Stomach (tissue), 9 donors: Measurements from ENCODE around the gene TRAF1. TPM values are rescaled to one million over a fixed set of nuclear protein-coding genes. Genes with fewer than 3 reads are reported as not detected.

ENCODE experiments used
- DNase-seq, 2 donors: peaks; one replicate each; pipeline versions ENCODE4 v3.0.0 to v3.0.0-alpha.2; 2013 to 2019
- H3K27ac ChIP-seq, 5 donors: fragments of 200-600 bp in 4 of 5; sonication (generic) in 4 of 5; one replicate each; pipeline ENCODE4 v1.5.1; 2013 to 2019; ENCODE audit warnings: mild to moderate bottlenecking in 1 of 5, moderate library complexity in 1 of 5
- H3K27me3 ChIP-seq, 3 donors: fragments of 200-600 bp; sonication (generic); one replicate each; pipeline ENCODE4 v1.5.1; 2017 to 2019; ENCODE audit warnings: mixed run types in 1 of 3
- H3K36me3 ChIP-seq, 4 donors: fragments of 200-600 bp; sonication (generic); 1 replicate in 3 of 4; 2 replicates in 1 of 4; pipeline ENCODE4 v1.5.1; 2016 to 2019
- H3K4me1 ChIP-seq, 4 donors: fragments of 200-600 bp; sonication (generic); one replicate each; pipeline ENCODE4 v1.5.1; 2016 to 2019
- H3K4me3 ChIP-seq, 4 donors: fragments of 200-600 bp; sonication (generic) in 3 of 4; one replicate each; pipeline ENCODE4 v1.5.1; 2016 to 2019; ENCODE audit warnings: mild to moderate bottlenecking in 1 of 4
- H3K9me3 ChIP-seq, 4 donors: fragments of 200-600 bp; sonication (generic); one replicate each; pipeline ENCODE4 v1.5.1; 2016 to 2019
- CTCF ChIP-seq, 7 experiments: fragments of 450-650 bp in 4 of 7; fragments of 200-600 bp in 3 of 7; sonication (generic) in 3 of 7; IDR thresholded peaks; one replicate each; pipeline ENCODE4 v1.5.1; 2016 to 2019; ENCODE audit warnings: antibody characterized with exemption in 7 of 7, control low read depth in 2 of 7, mild to moderate bottlenecking in 1 of 7
- EP300 ChIP-seq: sonication (generic); formaldehyde crosslinking; IDR thresholded peaks from one replicate; pipeline ENCODE4 v1.6.1; 2017; ENCODE audit warnings: antibody characterized with exemption
- POLR2A ChIP-seq, 4 donors: fragments of 450-650 bp; IDR thresholded peaks; one replicate each; pipeline ENCODE4 v1.6.1; 2016; ENCODE audit warnings: antibody characterized with exemption in 4 of 4, control low read depth in 2 of 4, mild to moderate bottlenecking in 1 of 4, moderate library complexity in 1 of 4
- POLR2AphosphoS5 ChIP-seq, 3 donors: sonication (generic); formaldehyde crosslinking; IDR thresholded peaks; one replicate each; pipeline ENCODE4 v1.6.1; 2016; ENCODE audit warnings: antibody characterized with exemption in 3 of 3
- WGBS, 5 donors: extraction: QIAGEN DNeasy Blood & Tissue Kit in 3 of 5; methylation state at CpG; one replicate each; pipeline versions ENCODE4 v1.1.5 to v1.1.7; 2013 to 2018; 5-methylcytosine and 5-hydroxymethylcytosine counted together
- intact Hi-C: fragments of 100-400 bp; cut with DNase I; formaldehyde crosslinking; loops from one replicate; pipeline ENCODE4 v1.15.1; 2023; ENCODE audit warnings: low total_unique reads
- polyA plus RNA-seq, 3 donors: library from polyadenylated mRNA; stranded (reverse); fragments of 200-250 nt; gene quantifications; one replicate each; pipeline ENCODE4 v1.2.3, GENCODE V29; 2013
- total RNA-seq, 5 donors: library from RNA; depleted of rRNA; stranded (reverse); fragments of >200 nt; gene quantifications; one replicate each; pipeline versions ENCODE4 v1.1.0 to v1.2.3, GENCODE V29; 2014 to 2016
- donor health status: healthy with polysubstance abuse.
- donor health status: Bipolar disorder and iron deficiency.
- donor health status: healthy.

The TRAF1 gene
- total and polyA plus RNA-seq, 8 donors, result 0.58 to 10.3 (median 3.2) TPM

GRCh38 chr9:120878188-120879130 is 48.1 kb downstream of the TRAF1 start:
- Histone ChIP-seq H3K4me1 (peaks cover 4 to 30% (median 26%) of the 10 kb centered on the region in 4 donors), H3K4me3 (no peak overlapping the region), H3K27ac (peak overlapping the region; percentile 24 to 98 (median 97)), H3K36me3 (peaks cover 2 to 12% (median 9%) of the 10 kb centered on the region in 4 donors), H3K27me3 (no peaks in the 10 kb centered on the region), H3K9me3 (no peaks in the 10 kb centered on the region)
- peak in 1 of 2 donors; percentile 51 for DNase-seq
- intact Hi-C loops, result loop anchor here (10.0 kb wide), 1 partner anchor 46 kb away; the partner anchor contains the start of gene TRAF1
- WGBS, 5 donors, result 62 to 73% (median 66%) methylated on average over 8 of the region's 8 CpGs
- TF ChIP-seq POLR2AphosphoS5 (IDR thresholded peaks at IDR 0.05), result no peak
- no peak for TF ChIP-seq EP300
- TF ChIP-seq CTCF (IDR thresholded peaks at IDR 0.05), result no peak
- TF ChIP-seq POLR2A (IDR thresholded peaks at IDR 0.05), result no peak

GRCh38 chr9:120877276-120878034 is 49.1 kb downstream of the TRAF1 start:
- Histone ChIP-seq H3K4me3 (peak overlapping the region; percentile 73 to 93 (median 80)), H3K4me1 (peaks cover 4 to 36% (median 26%) of the 10 kb centered on the region in 4 donors), H3K27ac (peak overlapping the region; percentile 77 to 98 (median 97)), H3K9me3 (no peaks in the 10 kb centered on the region), H3K27me3 (no peaks in the 10 kb centered on the region), H3K36me3 (peaks cover 3 to 22% (median 15%) of the 10 kb centered on the region in 4 donors)
- intact Hi-C loops, result loop anchor here (10.0 kb wide), 1 partner anchor 47 kb away; the partner anchor contains the start of gene TRAF1
- peak; percentile 57 to 87 for DNase-seq
- 1 to 5% (median 2%) methylated on average over 16 to 60 of the region's 63 CpGs for WGBS, 5 donors
- TF ChIP-seq POLR2AphosphoS5 (IDR thresholded peaks at IDR 0.05), result peak in 1 of 3 donors; percentile 62
- TF ChIP-seq CTCF (IDR thresholded peaks at IDR 0.05), result no peak
- no peak for TF ChIP-seq EP300

- Histone ChIP-seq H3K27me3 (no peaks in the 10 kb centered on the region), H3K9me3 (no peaks in the 10 kb centered on the region), H3K36me3 (peaks cover 3 to 28% (median 20%) of the 10 kb centered on the region in 4 donors), H3K4me3 (peak within 1 kb of the TSS; percentile 73 to 93 (median 80)), H3K27ac (peak within 1 kb of the TSS; percentile 90 to 98 (median 97)), H3K4me1 (peaks cover 4 to 36% (median 26%) of the 10 kb centered on the region in 4 donors)
- peak in 1 of 2 donors; percentile 70 for DNase-seq
- intact Hi-C loops, result loop anchor here (10.0 kb wide), 1 partner anchor 48 kb away; the partner anchor contains the start of gene TRAF1
- 0 to 1% (median 0%) methylated on average over 7 to 45 of the region's 45 CpGs for WGBS, 5 donors
- no peak for TF ChIP-seq POLR2A (IDR thresholded peaks at IDR 0.05)
- TF ChIP-seq EP300, result no peak
- no peak for TF ChIP-seq POLR2AphosphoS5 (IDR thresholded peaks at IDR 0.05)
- no peak for TF ChIP-seq CTCF (IDR thresholded peaks at IDR 0.05)
Measured at GRCh38 chr9:120876842-120877240, 49.8 kb downstream of the TRAF1 start, which contains the start of gene PHF19. Gene PHF19, minus strand, starts transcription at chr9:120877188. Its CDS starts 2,447 bp downstream, at chr9:120874741.
